Measurements from ENCODE around the gene USPL1.
"Not testable (repeated sequence)": the region's sequence is repeated elsewhere in the genome, so short reads cannot be mapped to it uniquely, and the experiment has no call there.

USPL1 gene

DNA sequence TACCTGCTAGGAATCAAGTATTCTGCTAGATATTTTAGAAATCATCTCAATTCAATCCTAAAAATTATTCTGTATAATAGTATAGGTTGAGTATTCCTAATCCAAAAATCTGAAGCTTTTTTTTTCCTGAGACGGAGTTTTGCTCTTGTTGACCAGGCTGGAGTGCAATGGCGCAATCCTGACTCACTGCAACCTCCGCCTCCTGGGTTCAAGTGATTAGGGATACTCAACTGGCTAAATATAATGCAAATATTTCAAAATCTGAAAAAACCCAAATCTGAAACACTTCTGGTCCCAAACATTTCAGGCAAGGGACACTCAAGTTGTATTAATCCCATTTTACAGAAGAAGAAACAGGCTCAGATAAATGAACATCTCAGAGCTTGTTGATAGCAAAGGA, 17.2 kb upstream of the USPL1 start:
- Histone ChIP-seq H3K27me3 (ENCODE audit: insufficient read depth, insufficient read length) (no peaks in the 10 kb centered on the region), H3K4me3 (ENCODE audit: insufficient read length, low read depth) (no peak overlapping the region), H3K4me1 (ENCODE audit: insufficient read depth, insufficient read length) (no peaks in the 10 kb centered on the region), H3K9ac (ENCODE audit: insufficient read length, low read depth) (no peak overlapping the region), H3K9me3 (ENCODE audit: insufficient read depth, low read length) (no peaks in the 10 kb centered on the region), H3K36me3 (ENCODE audit: insufficient read depth, insufficient read length, low read length) (no peaks in the 10 kb centered on the region)
- no peak for TF ChIP-seq YY1 (IDR thresholded peaks at IDR 0.05; ENCODE audit: insufficient read depth, insufficient read length)
- TF ChIP-seq ZNF274 (IDR thresholded peaks at IDR 0.05; ENCODE audit: low read depth, low read length): no peak
- no peak for TF ChIP-seq SUZ12 (IDR thresholded peaks at IDR 0.05; ENCODE audit: extremely low read depth, insufficient read depth, insufficient read length)
- no peak for DNase-seq (ENCODE audit: low read depth, low spot score)

- Histone ChIP-seq H3K4me1 (ENCODE audit: insufficient read depth, insufficient read length) (no peaks in the 10 kb centered on the region), H3K4me3 (ENCODE audit: insufficient read length, low read depth) (no peak overlapping the region), H3K9ac (ENCODE audit: insufficient read length, low read depth) (no peak overlapping the region), H3K9me3 (ENCODE audit: insufficient read depth, low read length) (no peaks in the 10 kb centered on the region), H3K36me3 (ENCODE audit: insufficient read depth, insufficient read length, low read length) (no peaks in the 10 kb centered on the region), H3K27me3 (ENCODE audit: insufficient read depth, insufficient read length) (no peaks in the 10 kb centered on the region)
- DNase-seq (ENCODE audit: low read depth, low spot score): no peak
- TF ChIP-seq ZNF274 (IDR thresholded peaks at IDR 0.05; ENCODE audit: low read depth, low read length) (no peak), SUZ12 (IDR thresholded peaks at IDR 0.05; ENCODE audit: extremely low read depth, insufficient read depth, insufficient read length) (no peak)
Measured at GRCh38 chr13:30601836-30602235, 15.9 kb upstream of the USPL1 start.

GRCh38 chr13:30605052-30605451, 12.7 kb upstream of the USPL1 start:
- Histone ChIP-seq H3K9me3 (ENCODE audit: insufficient read depth, low read length) (no peaks in the 10 kb centered on the region), H3K36me3 (ENCODE audit: insufficient read depth, insufficient read length, low read length) (peaks cover 6% of the 10 kb centered on the region), H3K4me1 (ENCODE audit: insufficient read depth, insufficient read length) (no peaks in the 10 kb centered on the region), H3K27me3 (ENCODE audit: insufficient read depth, insufficient read length) (no peaks in the 10 kb centered on the region), H3K9ac (ENCODE audit: insufficient read length, low read depth) (no peak overlapping the region), H3K4me3 (ENCODE audit: insufficient read length, low read depth) (no peak overlapping the region)
- no peak for TF ChIP-seq ZNF274 (IDR thresholded peaks at IDR 0.05; ENCODE audit: low read depth, low read length)
- no peak for DNase-seq (ENCODE audit: low read depth, low spot score)

DNA sequence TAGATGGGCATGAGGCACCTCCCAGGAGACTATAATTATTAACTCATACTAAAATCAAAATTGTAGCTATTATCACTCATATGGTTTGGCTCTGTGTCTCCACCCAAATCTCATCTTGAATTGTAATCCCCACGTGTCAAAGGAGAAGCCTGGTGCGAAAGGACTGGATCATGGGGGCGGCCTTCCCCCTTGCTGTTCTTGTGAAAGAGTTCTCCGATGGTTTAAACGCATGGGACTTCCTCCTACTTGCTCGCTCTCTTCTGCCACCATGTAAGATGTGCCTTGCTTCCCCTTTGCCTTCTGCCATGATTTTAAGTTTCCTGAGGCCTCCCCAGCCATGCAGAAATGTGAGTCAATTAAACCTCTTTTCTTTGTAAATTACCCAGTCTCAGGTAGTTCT, 10.5 kb upstream of the USPL1 start:
- not testable (repeated sequence) for H3K36me3 ChIP-seq (ENCODE audit: insufficient read depth, insufficient read length, low read length); H3K4me3 ChIP-seq (ENCODE audit: insufficient read length, low read depth); H3K27me3 ChIP-seq (ENCODE audit: insufficient read depth, insufficient read length); H3K4me1 ChIP-seq (ENCODE audit: insufficient read depth, insufficient read length); H3K9ac ChIP-seq (ENCODE audit: insufficient read length, low read depth); H3K9me3 ChIP-seq (ENCODE audit: insufficient read depth, low read length); DNase-seq (ENCODE audit: low read depth, low spot score)

- Histone ChIP-seq H3K36me3 (ENCODE audit: insufficient read depth, insufficient read length, low read length) (peaks cover 9% of the 10 kb centered on the region), H3K4me3 (ENCODE audit: insufficient read length, low read depth) (no peak overlapping the region), H3K27me3 (ENCODE audit: insufficient read depth, insufficient read length) (no peaks in the 10 kb centered on the region), H3K9ac (ENCODE audit: insufficient read length, low read depth) (no peak overlapping the region), H3K4me1 (ENCODE audit: insufficient read depth, insufficient read length) (no peaks in the 10 kb centered on the region), H3K9me3 (ENCODE audit: insufficient read depth, low read length) (no peaks in the 10 kb centered on the region)
- no peak for TF ChIP-seq SUZ12 (IDR thresholded peaks at IDR 0.05; ENCODE audit: extremely low read depth, insufficient read depth, insufficient read length)
- TF ChIP-seq ZNF274 (IDR thresholded peaks at IDR 0.05; ENCODE audit: low read depth, low read length): no peak
- TF ChIP-seq YY1 (IDR thresholded peaks at IDR 0.05; ENCODE audit: insufficient read depth, insufficient read length): no peak
- DNase-seq (ENCODE audit: low read depth, low spot score): no peak
Measured at GRCh38 chr13:30607908-30608307, 9.8 kb upstream of the USPL1 start.

DNA sequence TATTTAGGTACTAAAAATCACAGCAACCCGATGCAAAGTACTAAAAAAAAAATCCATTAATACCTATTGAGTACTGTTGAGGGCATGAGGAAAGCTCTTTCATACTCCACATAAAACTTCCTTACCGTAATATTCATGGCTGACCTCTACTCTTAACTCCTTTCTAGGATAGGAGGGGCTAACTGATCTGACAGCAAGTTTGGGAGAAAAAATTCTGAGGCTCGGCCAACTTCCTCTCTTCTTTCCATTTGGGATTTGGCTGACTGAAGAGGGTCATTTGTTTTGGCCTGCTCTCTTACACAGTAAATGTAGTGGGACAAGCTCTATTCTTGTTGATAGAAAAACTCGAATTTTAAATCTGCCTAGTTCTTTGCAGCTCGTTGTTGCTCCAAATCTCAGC, 9.4 kb upstream of the USPL1 start:
- Histone ChIP-seq H3K36me3 (ENCODE audit: insufficient read depth, insufficient read length, low read length) (peaks cover 11% of the 10 kb centered on the region), H3K4me3 (ENCODE audit: insufficient read length, low read depth) (no peak overlapping the region), H3K9me3 (ENCODE audit: insufficient read depth, low read length) (no peaks in the 10 kb centered on the region), H3K27me3 (ENCODE audit: insufficient read depth, insufficient read length) (no peaks in the 10 kb centered on the region), H3K9ac (ENCODE audit: insufficient read length, low read depth) (no peak overlapping the region), H3K4me1 (ENCODE audit: insufficient read depth, insufficient read length) (no peaks in the 10 kb centered on the region)
- TF ChIP-seq SUZ12 (IDR thresholded peaks at IDR 0.05; ENCODE audit: extremely low read depth, insufficient read depth, insufficient read length) (no peak), YY1 (IDR thresholded peaks at IDR 0.05; ENCODE audit: insufficient read depth, insufficient read length) (no peak), ZNF274 (IDR thresholded peaks at IDR 0.05; ENCODE audit: low read depth, low read length) (no peak)
- DNase-seq (ENCODE audit: low read depth, low spot score): no peak

GRCh38 chr13:30610311-30610710, 7.4 kb upstream of the USPL1 start:
- TF ChIP-seq ZNF274 (IDR thresholded peaks at IDR 0.05; ENCODE audit: low read depth, low read length) (no peak), SUZ12 (IDR thresholded peaks at IDR 0.05; ENCODE audit: extremely low read depth, insufficient read depth, insufficient read length) (no peak), YY1 (IDR thresholded peaks at IDR 0.05; ENCODE audit: insufficient read depth, insufficient read length) (no peak)
- Histone ChIP-seq H3K27me3 (ENCODE audit: insufficient read depth, insufficient read length) (no peaks in the 10 kb centered on the region), H3K9ac (ENCODE audit: insufficient read length, low read depth) (no peak overlapping the region), H3K4me3 (ENCODE audit: insufficient read length, low read depth) (no peak overlapping the region), H3K36me3 (ENCODE audit: insufficient read depth, insufficient read length, low read length) (peaks cover 18% of the 10 kb centered on the region), H3K4me1 (ENCODE audit: insufficient read depth, insufficient read length) (no peaks in the 10 kb centered on the region), H3K9me3 (ENCODE audit: insufficient read depth, low read length) (no peaks in the 10 kb centered on the region)
- no peak for DNase-seq (ENCODE audit: low read depth, low spot score)

- peak overlapping the region; percentile 75 for H3K4me3 ChIP-seq (ENCODE audit: insufficient read length, low read depth)
- no peaks in the 10 kb centered on the region for H3K9me3 ChIP-seq (ENCODE audit: insufficient read depth, low read length)
- no peak for TF ChIP-seq ZNF274 (IDR thresholded peaks at IDR 0.05; ENCODE audit: low read depth, low read length)
- no peak for TF ChIP-seq YY1 (IDR thresholded peaks at IDR 0.05; ENCODE audit: insufficient read depth, insufficient read length)
- no peak for TF ChIP-seq SUZ12 (IDR thresholded peaks at IDR 0.05; ENCODE audit: extremely low read depth, insufficient read depth, insufficient read length)
- H3K27me3 ChIP-seq (ENCODE audit: insufficient read depth, insufficient read length): no peaks in the 10 kb centered on the region
- peaks cover 9% of the 10 kb centered on the region for H3K36me3 ChIP-seq (ENCODE audit: insufficient read depth, insufficient read length, low read length)
- H3K4me1 ChIP-seq (ENCODE audit: insufficient read depth, insufficient read length): no peaks in the 10 kb centered on the region
- DNase-seq (ENCODE audit: low read depth, low spot score): no peak
- no peak overlapping the region for H3K9ac ChIP-seq (ENCODE audit: insufficient read length, low read depth)
Measured at GRCh38 chr13:30615481-30615865, 2.2 kb upstream of the USPL1 start.
